ENCODE measurements around the gene ANKS1A.
"Not testable (repeated sequence)": the region's sequence is repeated elsewhere in the genome, so short reads cannot be mapped to it uniquely, and the experiment has no call there.

The ANKS1A gene

GRCh38 chr6:34887753-34888513 lies 1.1 kb upstream of the ANKS1A start, which contains the start of gene TAF11:
TSS of gene TAF11 (minus strand) at chr6:34888042. CDS start at chr6:34887957, 85 bp downstream.
- DNase-seq = peak; percentile 93 to 94

DNA sequence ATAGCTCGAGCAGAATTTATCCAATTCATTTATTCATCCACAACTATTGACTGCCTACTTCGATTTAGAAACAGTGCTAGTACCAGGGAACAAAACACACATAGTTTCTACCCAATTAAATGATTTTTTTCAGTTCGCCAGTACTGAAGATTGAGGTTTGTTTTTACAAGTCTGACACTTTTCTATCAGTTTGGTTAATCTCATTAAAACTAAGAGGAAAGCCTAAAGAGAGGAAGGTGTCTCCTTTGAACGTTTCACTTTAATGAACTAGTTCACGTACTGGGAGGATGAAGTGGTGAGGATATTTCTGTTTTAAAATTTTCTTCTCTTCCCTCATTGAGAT lies 570 bp upstream of the ANKS1A start:
- DNase-seq = peak in 1 of 2 donors; percentile 38

DNA sequence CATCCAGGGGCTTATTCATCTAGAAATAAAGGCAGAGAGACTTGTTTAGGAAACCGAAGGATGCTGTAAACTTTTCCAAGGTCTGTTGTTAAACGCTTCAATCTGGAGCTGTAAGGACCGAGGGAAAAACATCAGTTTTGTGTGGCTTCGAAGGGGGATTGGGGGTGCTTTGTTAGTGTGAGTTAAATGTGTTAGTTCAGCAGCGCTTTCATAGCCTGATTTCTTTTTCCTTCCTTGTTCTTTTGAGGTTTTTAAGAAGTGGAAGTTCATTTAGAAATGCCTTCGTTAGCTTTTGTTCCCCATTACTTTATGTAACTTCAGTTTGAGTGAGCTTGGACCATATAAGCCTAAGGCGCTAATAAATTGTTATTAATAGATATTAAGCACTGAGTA lies 1.5 kb downstream of the ANKS1A start:
- peak; percentile 53 to 74 for DNase-seq

GRCh38 chr6:34891296-34891695 lies 2.2 kb downstream of the ANKS1A start:
- DNase-seq = no peak

DNA sequence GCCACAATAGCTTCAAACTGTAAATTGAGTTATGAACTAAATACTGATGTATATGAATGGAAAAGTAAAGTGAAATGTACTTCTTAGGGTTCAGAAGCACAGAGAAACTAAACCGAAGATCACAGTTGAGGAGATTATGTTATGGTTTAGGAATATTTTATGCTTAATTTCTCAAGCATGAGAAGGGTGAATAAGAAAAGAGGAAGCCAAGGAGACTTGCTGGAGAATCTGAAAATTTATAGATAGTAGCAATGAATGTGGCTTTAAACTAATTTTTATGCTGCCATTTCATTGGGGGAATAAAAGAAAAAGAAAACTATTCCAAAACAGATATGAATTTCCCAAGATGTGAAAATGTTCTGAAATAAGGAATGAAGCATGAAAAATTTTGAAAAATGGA lies 5.6 kb downstream of the ANKS1A start:
- DNase-seq = no peak

DNA sequence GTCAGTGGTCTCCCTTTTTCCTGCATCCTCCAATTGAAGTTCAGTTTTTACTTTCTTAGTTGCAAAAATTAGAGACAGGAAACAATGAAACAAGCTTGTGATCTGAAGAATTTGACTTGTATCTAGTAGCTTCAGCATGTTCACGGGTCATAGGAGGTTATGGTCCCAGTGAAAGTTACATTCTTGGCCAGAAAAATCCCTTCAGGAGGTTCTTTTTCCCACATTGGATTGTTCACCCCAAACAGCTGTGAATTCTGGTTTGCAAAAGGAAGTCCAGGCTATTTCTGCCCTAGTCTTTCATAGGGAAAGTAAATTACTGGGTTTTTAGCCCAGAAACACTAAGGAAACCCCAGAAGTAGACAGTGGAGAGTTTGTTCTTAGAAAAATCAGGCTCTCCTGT lies 8.1 kb downstream of the ANKS1A start:
- DNase-seq = no peak

- peak; percentile 60 to 70 for DNase-seq
Observed at GRCh38 chr6:34897716-34898115, 8.7 kb downstream of the ANKS1A start.

DNA sequence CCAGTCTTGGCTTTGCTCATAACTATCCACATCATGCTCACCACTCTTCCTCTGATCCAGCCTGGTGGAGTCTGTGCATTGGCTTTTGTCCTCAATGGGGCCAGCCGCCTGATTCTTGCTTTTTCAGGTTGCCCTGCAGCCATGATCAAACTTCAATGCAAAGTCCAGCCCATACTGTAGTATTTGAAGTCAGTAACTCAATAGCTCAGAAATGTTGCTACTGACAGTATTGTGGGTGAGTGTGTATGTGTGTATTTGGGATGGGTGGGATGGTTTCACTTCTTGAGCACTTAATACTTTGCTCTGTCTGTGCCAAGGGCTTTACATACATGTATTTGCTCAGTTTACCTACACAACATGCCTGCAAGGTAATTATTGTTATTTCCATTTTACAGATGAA lies 10.7 kb downstream of the ANKS1A start:
- DNase-seq = not testable (repeated sequence)

GRCh38 chr6:34900321-34901031 lies 11.4 kb downstream of the ANKS1A start:
- DNase-seq = no peak

DNA sequence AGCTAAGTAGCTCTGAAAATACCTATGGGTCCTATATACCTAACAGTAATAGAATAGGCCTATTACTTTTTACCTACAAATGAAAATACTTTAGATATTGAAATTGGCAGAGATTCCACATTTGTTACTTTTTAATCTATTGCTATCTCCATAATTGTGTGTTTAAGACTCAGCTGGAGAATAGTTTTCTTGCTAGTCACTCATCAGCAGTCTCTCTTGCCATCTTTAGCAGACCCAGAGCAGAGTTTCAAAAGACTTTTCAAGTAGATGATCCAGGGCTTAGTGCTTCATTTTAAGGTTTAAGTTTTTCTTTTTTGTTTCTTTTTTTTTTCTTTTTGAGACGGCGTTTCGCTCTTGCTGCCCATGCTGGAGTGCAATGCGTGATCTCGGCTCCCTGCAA lies 12.9 kb downstream of the ANKS1A start:
- DNase-seq = no peak

GRCh38 chr6:34904990-34905613 lies 16.0 kb downstream of the ANKS1A start:
- DNase-seq = peak; percentile 73 to 85

DNA sequence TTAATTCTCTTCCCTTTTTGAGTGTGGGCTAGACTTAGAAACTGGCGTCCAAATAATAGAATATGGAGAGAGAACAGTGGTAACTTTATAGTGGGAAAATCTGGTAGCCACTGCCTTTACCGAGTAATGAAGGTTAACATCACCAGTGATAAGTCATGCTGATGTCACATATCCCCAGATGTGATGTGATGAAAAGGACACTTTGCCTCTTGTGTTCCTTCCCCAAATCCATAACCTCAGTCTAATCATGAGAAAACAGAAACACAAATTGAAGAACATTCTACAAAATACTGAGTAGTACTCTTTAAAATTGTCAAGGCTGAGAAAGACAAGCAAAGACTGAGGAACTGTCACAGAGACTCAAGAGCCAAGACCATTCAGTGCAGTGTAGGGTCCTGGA lies 17.8 kb downstream of the ANKS1A start:
- DNase-seq = peak; percentile 29 to 55

DNA sequence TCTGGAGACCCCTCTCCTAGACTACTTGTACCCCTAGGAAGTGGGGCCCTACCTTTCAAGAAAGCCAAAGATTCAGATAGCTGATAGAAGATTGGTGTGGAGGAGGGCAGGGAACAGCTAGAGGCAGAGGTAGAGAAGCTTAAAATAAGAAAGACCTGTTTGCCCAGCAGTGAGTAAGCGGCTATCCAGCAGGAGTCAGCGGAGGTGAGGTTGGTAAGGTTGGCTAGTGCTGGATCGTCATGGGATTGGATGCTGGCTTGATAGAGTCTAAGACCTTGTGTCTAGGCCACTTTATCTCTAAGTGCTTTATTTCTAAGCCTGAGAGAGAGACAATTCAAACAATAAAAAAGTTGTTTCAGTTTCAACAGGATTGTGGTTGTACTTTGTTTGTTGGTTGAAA lies 19.1 kb downstream of the ANKS1A start:
- no peak for DNase-seq

GRCh38 chr6:34909320-34909883 lies 20.3 kb downstream of the ANKS1A start:
- no peak for DNase-seq

DNA sequence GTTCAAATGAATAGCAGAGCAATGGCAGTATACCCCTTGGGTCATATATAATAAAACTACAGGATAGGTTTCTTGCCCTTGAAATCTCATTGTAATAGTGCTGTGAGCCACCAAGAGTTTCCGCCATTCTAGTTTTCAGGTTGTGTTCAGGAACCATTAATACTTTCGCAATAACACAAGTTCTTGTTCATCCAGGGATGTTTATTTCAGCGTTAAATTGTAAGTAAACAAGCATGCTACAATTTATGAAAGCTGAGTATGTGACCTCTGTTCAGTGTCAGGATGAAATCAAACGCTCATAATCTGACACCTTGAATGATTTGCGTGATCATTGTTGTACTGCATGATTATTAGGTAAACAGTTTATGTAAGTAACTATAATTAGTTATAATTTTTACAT lies 22.8 kb downstream of the ANKS1A start:
- no peak for DNase-seq

GRCh38 chr6:34912715-34913464 lies 23.8 kb downstream of the ANKS1A start:
- no peak for DNase-seq

DNA sequence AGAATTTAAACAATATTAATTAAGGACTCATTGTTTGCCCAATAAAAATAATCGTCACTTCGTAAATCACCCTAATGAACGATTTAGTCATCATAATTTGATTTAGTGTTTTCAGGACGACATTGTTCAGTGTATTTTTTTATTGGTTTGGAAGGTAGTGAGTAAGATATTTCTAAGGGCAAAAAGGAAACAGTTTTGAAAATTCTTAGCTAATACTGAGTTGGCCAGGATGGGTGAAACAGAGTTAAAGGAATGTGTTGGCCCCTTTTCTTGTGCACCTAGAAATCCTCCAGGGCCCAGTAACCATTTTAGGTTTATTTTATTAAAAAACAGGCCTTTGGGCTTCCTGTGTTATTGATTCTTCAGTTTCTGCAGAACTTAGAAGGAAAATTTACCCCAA lies 25.3 kb downstream of the ANKS1A start:
- no peak for DNase-seq

DNA sequence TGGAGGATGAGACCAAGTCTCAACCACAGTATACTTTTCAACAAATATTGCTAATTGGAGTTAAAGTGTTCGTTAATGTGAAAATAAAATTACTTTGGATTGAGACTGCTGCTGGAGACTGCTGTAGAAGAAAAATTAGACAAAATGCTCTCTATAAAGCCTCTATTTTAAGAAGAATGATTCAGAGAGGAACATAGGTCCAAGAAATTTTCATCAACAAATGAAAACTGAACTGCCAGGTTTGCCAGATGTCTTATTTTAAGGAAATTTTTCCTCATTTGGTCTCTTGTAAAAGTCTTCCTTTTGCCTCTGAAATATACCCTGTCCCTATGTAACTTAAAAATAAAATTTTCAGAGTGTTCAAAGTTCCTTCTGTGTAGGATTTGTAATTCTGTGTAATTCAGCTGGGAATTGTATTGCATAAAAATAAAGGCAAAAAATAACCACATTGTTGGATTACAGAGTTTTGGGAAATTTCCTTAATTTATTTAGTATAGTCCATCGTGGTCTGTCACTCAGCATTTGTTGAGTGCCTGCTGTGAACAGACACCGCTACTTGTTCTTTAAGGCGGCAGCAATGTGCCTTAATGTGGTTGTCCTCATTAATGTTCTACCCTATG lies 27.4 kb downstream of the ANKS1A start:
- DNase-seq = no peak

DNA sequence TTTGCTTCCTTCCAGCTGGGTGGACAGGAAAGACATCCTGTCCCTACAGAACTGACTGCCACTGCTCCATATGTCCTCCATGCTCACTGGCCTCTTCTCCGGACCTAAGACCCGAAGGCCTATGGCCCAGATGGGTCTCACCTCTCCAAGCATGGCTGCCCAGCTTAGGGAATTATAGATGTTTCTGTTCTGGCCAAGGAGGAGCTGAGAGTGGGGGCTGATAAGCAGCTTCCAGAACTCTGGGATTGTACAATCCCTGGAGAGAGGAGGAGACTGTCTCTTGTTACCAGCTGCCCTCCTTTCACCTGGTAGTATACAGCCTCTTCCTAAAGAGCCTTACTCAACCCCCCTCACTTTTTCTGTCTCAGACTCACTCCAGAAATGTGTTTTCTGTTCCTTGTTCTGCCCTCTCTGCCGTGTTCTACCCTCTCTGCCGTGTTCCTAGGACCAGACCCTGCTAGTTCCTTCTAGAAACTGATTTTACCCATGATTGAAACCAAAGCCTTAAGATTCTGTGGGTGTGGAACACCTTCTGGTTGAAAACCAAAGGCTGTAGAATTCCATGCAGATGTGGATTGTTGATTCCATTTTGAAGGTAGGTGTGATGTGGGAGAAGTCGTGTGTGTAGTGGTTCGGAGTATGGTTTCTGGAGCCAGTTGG lies 28.7 kb downstream of the ANKS1A start:
- DNase-seq = no peak

DNA sequence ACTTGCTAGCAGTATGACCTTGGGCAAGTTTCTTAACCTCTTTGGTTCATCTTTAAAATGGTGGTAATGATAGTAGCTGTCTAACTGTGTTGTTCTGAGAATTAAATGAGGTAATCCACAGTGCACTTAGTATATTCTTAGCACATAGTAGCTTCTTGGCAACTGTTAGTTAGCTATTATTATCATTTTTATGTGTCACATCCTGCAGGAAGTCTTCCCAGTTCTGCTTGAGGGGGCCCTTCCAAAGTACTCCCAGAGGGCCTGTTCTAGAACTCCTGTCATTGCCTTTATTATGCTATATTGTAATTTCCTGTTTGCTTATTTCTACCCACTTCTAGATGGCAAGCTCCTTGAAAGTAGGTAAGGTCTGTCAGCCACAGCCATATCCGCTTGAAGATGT lies 30.6 kb downstream of the ANKS1A start:
- no peak for DNase-seq

DNA sequence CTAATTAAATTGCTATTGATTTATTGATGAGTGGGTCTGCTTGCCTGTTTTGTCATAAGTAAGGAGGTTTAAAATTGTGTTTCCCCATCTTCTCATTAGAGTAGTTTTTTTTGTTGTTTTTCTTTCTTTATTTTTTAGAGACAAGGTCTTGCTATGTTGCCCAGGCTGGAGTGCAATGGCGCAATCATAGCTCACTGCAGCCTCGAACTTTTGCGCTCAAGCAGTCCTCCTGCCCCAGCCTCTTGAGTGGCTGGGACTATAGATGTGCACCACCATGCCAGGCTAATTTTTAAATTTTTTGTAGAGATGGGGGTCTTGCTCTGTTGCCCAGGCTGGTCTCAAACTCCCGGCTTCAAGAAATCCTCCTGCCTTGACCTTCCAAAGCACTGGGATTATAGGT lies 31.0 kb downstream of the ANKS1A start:
- DNase-seq = no peak

DNA sequence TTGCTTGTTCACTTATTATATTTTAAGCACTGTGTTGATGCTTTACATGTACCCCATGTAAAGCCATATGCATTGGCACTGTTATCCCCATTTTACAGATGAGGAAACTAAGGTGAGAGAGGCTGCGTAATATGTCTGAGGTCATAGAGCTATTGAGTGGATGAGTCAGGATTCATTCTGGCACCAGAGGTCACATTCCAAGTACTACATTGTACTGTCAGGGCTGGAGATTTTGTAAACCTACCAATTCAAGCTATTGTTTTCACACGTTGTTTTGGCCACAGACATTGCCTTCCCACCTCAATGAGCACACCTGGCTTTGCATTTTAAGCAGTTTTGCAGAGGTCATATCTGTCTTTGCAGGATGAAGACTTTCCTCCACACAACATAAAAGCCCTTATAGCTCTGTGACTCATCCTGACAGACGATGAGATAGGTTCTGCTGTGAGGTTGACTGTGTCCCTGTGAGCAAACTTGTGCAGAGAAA lies 33.2 kb downstream of the ANKS1A start:
- no peak for DNase-seq
